ENCODE results near the gene NBDY. TPM values are rescaled to one million over a fixed set of nuclear protein-coding genes. Genes with fewer than 3 reads are reported as not detected.

NBDY gene
- total and polyA plus RNA-seq, 2 of the 4 experiments (the other 2 are of a cell fraction), result 3.2 to 61.5 TPM

DNA sequence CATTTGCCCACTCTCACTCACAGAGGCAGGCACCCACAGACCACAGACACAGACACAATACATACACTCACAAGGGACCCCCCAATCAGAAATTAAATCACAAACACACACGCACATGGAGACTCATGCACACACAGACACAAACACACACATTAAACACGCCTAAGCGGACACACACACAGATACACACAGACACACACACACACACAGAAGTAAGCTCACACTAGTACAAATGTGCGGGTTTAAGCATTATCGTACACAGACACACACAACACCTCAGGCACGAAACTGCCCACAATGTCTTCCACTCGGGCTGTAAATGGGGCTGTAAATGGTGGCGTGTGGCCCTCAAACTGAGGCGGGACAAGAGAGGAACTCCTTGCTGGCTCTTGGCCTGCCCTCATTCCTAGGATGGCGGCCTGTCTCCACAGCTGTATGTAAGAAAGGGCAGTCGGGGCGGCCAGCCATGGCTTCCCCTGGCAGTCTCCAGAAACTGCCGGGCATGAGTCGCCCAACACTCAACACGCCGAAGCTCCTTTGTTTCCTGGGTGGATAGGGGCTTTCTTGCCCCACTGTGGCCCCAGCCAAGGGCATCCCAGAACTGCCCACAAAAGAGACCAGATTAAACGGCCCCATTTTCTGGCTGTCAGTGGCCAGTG lies 53.9 kb downstream of the NBDY start (continued):
- TF ChIP-seq MXI1 (IDR thresholded peaks at IDR 0.05; ENCODE audit: borderline replicate concordance, low read depth, low read length), result no peak

DNA sequence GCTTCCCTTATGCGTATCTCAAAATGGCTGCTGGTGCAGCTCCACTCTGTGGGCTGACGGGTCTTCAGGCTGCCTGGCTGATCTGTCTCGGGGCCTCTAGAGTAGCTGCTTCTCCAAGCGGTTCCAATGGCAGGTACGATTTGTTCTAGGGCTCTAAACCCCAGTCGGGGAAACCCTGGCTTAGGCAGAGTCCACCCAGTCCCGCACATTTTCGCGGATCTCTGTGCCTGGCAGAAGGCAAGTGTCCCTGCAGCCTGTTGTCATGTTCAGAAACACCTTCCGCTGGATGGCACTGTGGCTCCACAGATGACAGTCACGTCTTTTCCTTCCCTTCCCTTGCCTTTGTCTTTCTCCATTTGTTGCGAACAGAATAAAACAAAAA lies 54.4 kb downstream of the NBDY start:
- peak overlapping the region; percentile 57; the same call in 1 of the 2 replicates for H3K27ac ChIP-seq (ENCODE audit: insufficient read depth, low read length)
- no peak overlapping the region for H3K14ac ChIP-seq (replicated peaks; ENCODE audit: low read depth, low read length)
- H3K4me1 ChIP-seq (ENCODE audit: control insufficient read depth, insufficient read depth, low read length), result no peaks in the 10 kb centered on the region
- H2BK5ac ChIP-seq (ENCODE audit: low read depth, low read length, poor library complexity, severe bottlenecking), result no peak overlapping the region
- H3K9ac ChIP-seq (ENCODE audit: low read depth, low read length), result peak overlapping the region; percentile 35; the same call in 1 of the 2 replicates
- no peak overlapping the region for H3K4ac ChIP-seq (ENCODE audit: low read depth, low read length)
- 0 out of 2 replicates have a peak overlapping the region, but pooled peaks have one; percentile 47 for H2BK20ac ChIP-seq (ENCODE audit: low read depth, low read length)
- WGBS, 2 experiments (ENCODE audit: extremely low coverage in 2 of 2, insufficient read length in 1 of 2), result 67% methylated on average over 1 of the region's 12 CpGs; no CpG with 5 or more reads in 1 of the 2 experiments
- peak overlapping the region; percentile 42 for H3K4me3 ChIP-seq (ENCODE audit: insufficient read depth, low read depth, low read length)
- peak overlapping the region; percentile 82 for H2AFZ ChIP-seq (replicated peaks; ENCODE audit: low read length, poor library complexity)
- no peaks in the 10 kb centered on the region; the same call in 1 of the 2 replicates for H3K9me1 ChIP-seq (ENCODE audit: insufficient read depth, low read length)
- H4K91ac ChIP-seq (ENCODE audit: insufficient read depth, low read depth, low read length), result no peak overlapping the region
- H3K9me3 ChIP-seq (ENCODE audit: control insufficient read depth, insufficient read depth, low read length), result no peaks in the 10 kb centered on the region
- H4K5ac ChIP-seq (ENCODE audit: low read depth, low read length), result no peak overlapping the region
- peak overlapping the region; percentile 39; the same call in 1 of the 2 replicates for H3K4me2 ChIP-seq (ENCODE audit: low read depth, low read length)
- dilution Hi-C loops (cut with HindIII; ENCODE audit: low sequenced_read_pairs, unreplicated experiment) (no loop called here), in situ Hi-C loops (cut with MboI; ENCODE audit: low sequenced_read_pairs) (no loop called here), intact Hi-C loops (cut with micrococcal nuclease) (no loop called here)
- ATAC-seq (ENCODE audit: low read depth), result peak; percentile 24; the same call in 1 of the 2 replicates
- H2BK120ac ChIP-seq (ENCODE audit: low read depth, low read length), result no peak overlapping the region
- CTCF ChIA-PET, result no interaction called here
- no peak overlapping the region for H2BK15ac ChIP-seq (ENCODE audit: low read depth, low read length)
- peak; percentile 65 for DNase-seq
- H3K27me3 ChIP-seq (ENCODE audit: control insufficient read depth, insufficient read depth, low read length), result no peaks in the 10 kb centered on the region
- H4K8ac ChIP-seq (ENCODE audit: low read depth in 2 of 2, low read length in 2 of 2), result no peak overlapping the region
- TF ChIP-seq RAD21 (IDR thresholded peaks at IDR 0.05; ENCODE audit: low read length) (peak; percentile 62), MXI1 (IDR thresholded peaks at IDR 0.05; ENCODE audit: borderline replicate concordance, low read depth, low read length) (no peak), CTCF (conservative IDR thresholded peaks at IDR 0.05; ENCODE audit: low read depth, low read length) (peak; percentile 51), SMC3 (IDR thresholded peaks at IDR 0.05; ENCODE audit: low read depth, low read length) (peak; percentile 35; the same call in 1 of the 2 replicates), NFE2L2 (IDR thresholded peaks at IDR 0.05; ENCODE audit: low read depth, low read length) (no peak)
- no peaks in the 10 kb centered on the region for H3K79me1 ChIP-seq (ENCODE audit: low read depth in 1 of 2, low read length in 2 of 2)
- no peak overlapping the region for H3K23ac ChIP-seq (ENCODE audit: low read depth, low read length)
- no peak overlapping the region for H2AK5ac ChIP-seq (ENCODE audit: low read depth, low read length)
- peak overlapping the region; percentile 66; the same call in 1 of the 2 replicates for H3K18ac ChIP-seq (ENCODE audit: low read depth, low read length)
- H4K20me1 ChIP-seq (ENCODE audit: insufficient read depth, low read length), result no peaks in the 10 kb centered on the region; the same call in 1 of the 2 replicates
- H2AK9ac ChIP-seq (replicated peaks; ENCODE audit: low read depth, low read length, poor library complexity), result no peak overlapping the region
- H3K56ac ChIP-seq (ENCODE audit: extremely low read depth, insufficient read depth, low read length), result no peak overlapping the region
- BruUV-seq (replicated peaks), result no TSS peak
- peaks cover 4% of the 10 kb centered on the region; the same call in 1 of the 2 replicates for H3K36me3 ChIP-seq (ENCODE audit: control insufficient read depth, insufficient read depth, low read length)
- POLR2A ChIA-PET (ENCODE audit: unreplicated experiment), result no interaction called here

All from IMR-90 (cell line).